Effector memory CD4-positive, alpha-beta T cell (primary cell): ENCODE results near the gene HMGA1.

Source experiments
- DNase-seq, 3 donors: peaks; one replicate each; pipeline ENCODE4 v3.0.0-alpha.2; 2020
- H3K27ac ChIP-seq: 2 replicates; pipeline ENCODE4 v1.7.0; 2013; ENCODE audit warnings: mild to moderate bottlenecking, low read length, moderate library complexity; ENCODE audit not compliant: insufficient read depth, poor library complexity, severe bottlenecking
- H3K27me3 ChIP-seq: replicated peaks from 2 replicates; pipeline ENCODE4 v1.7.0; 2013; ENCODE audit warnings: mild to moderate bottlenecking, low read length; ENCODE audit not compliant: insufficient read depth, control insufficient read depth, poor library complexity, severe bottlenecking
- H3K36me3 ChIP-seq: 2 replicates; pipeline ENCODE4 v1.7.0; 2013; ENCODE audit warnings: mild to moderate bottlenecking, low read length, moderate library complexity; ENCODE audit not compliant: control insufficient read depth, insufficient read depth
- H3K4me1 ChIP-seq: 2 replicates; pipeline ENCODE4 v1.7.0; 2013; ENCODE audit warnings: low read length, mild to moderate bottlenecking; ENCODE audit not compliant: control insufficient read depth, insufficient read depth, poor library complexity, severe bottlenecking
- H3K4me3 ChIP-seq: 2 replicates; pipeline ENCODE4 v1.7.0; 2013; ENCODE audit warnings: low read length, low read depth, mild to moderate bottlenecking; ENCODE audit not compliant: insufficient read depth, poor library complexity, severe bottlenecking
- H3K9me3 ChIP-seq: 2 replicates; pipeline ENCODE4 v1.7.0; 2013; ENCODE audit warnings: mild to moderate bottlenecking, low read length, moderate library complexity; ENCODE audit not compliant: control insufficient read depth

HMGA1 gene

GRCh38 chr6:34202329-34203201 is 34.1 kb upstream of the HMGA1 start:
- no peak for DNase-seq
- no peaks in the 10 kb centered on the region for H3K4me1 ChIP-seq
- H3K9me3 ChIP-seq, result no peaks in the 10 kb centered on the region
- H3K27ac ChIP-seq, result no peak overlapping the region
- no peaks in the 10 kb centered on the region for H3K36me3 ChIP-seq
- no peak overlapping the region for H3K4me3 ChIP-seq
- no peaks in the 10 kb centered on the region for H3K27me3 ChIP-seq

GRCh38 chr6:34204693-34205092 is 32.0 kb upstream of the HMGA1 start:
- no peaks in the 10 kb centered on the region for H3K36me3 ChIP-seq
- no peaks in the 10 kb centered on the region for H3K4me1 ChIP-seq

GRCh38 chr6:34205466-34205865 is 31.2 kb upstream of the HMGA1 start:
- H3K36me3 ChIP-seq, result no peaks in the 10 kb centered on the region
- no peak overlapping the region for H3K27ac ChIP-seq
- no peak overlapping the region for H3K4me3 ChIP-seq
- H3K27me3 ChIP-seq, result no peaks in the 10 kb centered on the region
- no peaks in the 10 kb centered on the region for H3K4me1 ChIP-seq
- no peaks in the 10 kb centered on the region for H3K9me3 ChIP-seq
- DNase-seq, result no peak

More at GRCh38 chr6:34204693-34205092, 32.0 kb upstream of the HMGA1 start:
- no peaks in the 10 kb centered on the region for H3K9me3 ChIP-seq
- no peak for DNase-seq
- H3K27me3 ChIP-seq, result no peaks in the 10 kb centered on the region
- H3K27ac ChIP-seq, result no peak overlapping the region
- no peak overlapping the region for H3K4me3 ChIP-seq

GRCh38 chr6:34205916-34206315 is 30.8 kb upstream of the HMGA1 start:
- Histone ChIP-seq H3K27ac (no peak overlapping the region), H3K4me3 (no peak overlapping the region), H3K27me3 (no peaks in the 10 kb centered on the region), H3K9me3 (no peaks in the 10 kb centered on the region), H3K36me3 (no peaks in the 10 kb centered on the region), H3K4me1 (no peaks in the 10 kb centered on the region)
- no peak for DNase-seq

GRCh38 chr6:34206726-34207125 is 29.9 kb upstream of the HMGA1 start:
- Histone ChIP-seq H3K36me3 (no peaks in the 10 kb centered on the region), H3K27ac (no peak overlapping the region), H3K4me3 (no peak overlapping the region), H3K4me1 (no peaks in the 10 kb centered on the region), H3K9me3 (no peaks in the 10 kb centered on the region), H3K27me3 (no peaks in the 10 kb centered on the region)
- no peak for DNase-seq

- Histone ChIP-seq H3K4me1 (no peaks in the 10 kb centered on the region), H3K27me3 (no peaks in the 10 kb centered on the region), H3K36me3 (no peaks in the 10 kb centered on the region), H3K4me3 (no peak overlapping the region), H3K27ac (no peak overlapping the region), H3K9me3 (no peaks in the 10 kb centered on the region)
- DNase-seq, result no peak
Observed at GRCh38 chr6:34207695-34208443, 28.8 kb upstream of the HMGA1 start.

- Histone ChIP-seq H3K27ac (no peak overlapping the region), H3K4me3 (no peak overlapping the region), H3K27me3 (no peaks in the 10 kb centered on the region), H3K4me1 (no peaks in the 10 kb centered on the region), H3K36me3 (no peaks in the 10 kb centered on the region), H3K9me3 (no peaks in the 10 kb centered on the region)
- DNase-seq, result no peak
Observed at GRCh38 chr6:34213772-34214171, 22.9 kb upstream of the HMGA1 start.

- no peak for DNase-seq
- Histone ChIP-seq H3K27ac (no peak overlapping the region), H3K9me3 (no peaks in the 10 kb centered on the region), H3K4me1 (peaks cover 6% of the 10 kb centered on the region), H3K4me3 (no peak overlapping the region), H3K27me3 (no peaks in the 10 kb centered on the region), H3K36me3 (no peaks in the 10 kb centered on the region)
Observed at GRCh38 chr6:34218691-34219090, 18.0 kb upstream of the HMGA1 start.

GRCh38 chr6:34223381-34223955 is 13.2 kb upstream of the HMGA1 start:
- no peaks in the 10 kb centered on the region for H3K36me3 ChIP-seq
- no peaks in the 10 kb centered on the region for H3K27me3 ChIP-seq
- H3K4me1 ChIP-seq, result peaks cover 12% of the 10 kb centered on the region
- no peak overlapping the region for H3K4me3 ChIP-seq
- peak overlapping the region; percentile 73 for H3K27ac ChIP-seq
- no peak for DNase-seq
- no peaks in the 10 kb centered on the region for H3K9me3 ChIP-seq
